ENCODE results near the gene NDUFS6.

Gene NDUFS6

DNA sequence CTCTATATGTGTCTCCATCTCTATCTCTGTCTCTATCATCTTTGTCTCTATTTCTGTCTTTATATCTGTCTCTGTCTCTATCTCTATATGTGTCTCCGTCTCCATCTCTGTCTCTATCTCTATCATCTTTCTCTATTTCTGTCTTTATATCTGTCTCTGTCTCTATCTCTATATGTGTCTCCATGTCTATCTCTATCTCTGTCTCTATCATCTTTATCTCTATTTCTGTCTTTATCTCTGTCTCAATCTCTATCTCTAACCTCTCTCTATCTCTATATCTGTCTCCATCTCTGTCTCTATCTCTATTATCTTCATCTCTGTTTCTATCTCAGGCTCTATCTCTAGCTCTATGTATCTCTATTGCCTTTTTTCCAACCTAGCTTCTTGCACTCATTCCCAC, 44.5 kb downstream of the NDUFS6 start:
- H2AFZ ChIP-seq (ENCODE audit: low read length, unreplicated experiment), result no peak overlapping the region
- no peak overlapping the region for H3K4me3 ChIP-seq (ENCODE audit: low read depth, low read length)
- H3K27me3 ChIP-seq (ENCODE audit: insufficient read depth, low read length), result peaks cover 68% of the 10 kb centered on the region
- no peaks in the 10 kb centered on the region for H3K79me2 ChIP-seq (ENCODE audit: control insufficient read depth, insufficient read depth, low read length, unreplicated experiment)
- no peak overlapping the region for H3K27ac ChIP-seq (ENCODE audit: low read depth, low read length)
- H3K4me1 ChIP-seq (ENCODE audit: control insufficient read depth, insufficient read depth, low read length, unreplicated experiment), result no peaks in the 10 kb centered on the region
- H3K36me3 ChIP-seq (ENCODE audit: insufficient read depth, low read length), result no peaks in the 10 kb centered on the region

DNA sequence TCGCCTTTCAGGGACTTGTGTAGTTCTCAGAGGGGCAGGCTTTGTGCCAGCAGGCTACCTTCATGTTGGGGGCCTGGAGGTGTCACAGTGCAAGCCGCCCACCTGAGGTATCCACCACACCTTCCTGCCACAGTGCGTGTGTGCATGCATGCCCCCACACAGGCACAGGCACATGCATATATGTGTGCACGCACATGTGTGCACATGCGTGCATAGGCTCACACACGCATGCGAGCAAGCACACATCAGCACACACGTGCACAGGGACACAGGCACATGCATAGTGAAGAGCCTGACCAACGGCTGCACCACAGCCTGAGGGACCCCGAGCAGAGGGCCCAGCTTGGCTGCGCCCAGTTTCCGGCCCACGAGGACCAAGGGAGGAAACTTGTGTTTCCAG, 45.4 kb downstream of the NDUFS6 start:
- no peaks in the 10 kb centered on the region for H3K36me3 ChIP-seq (ENCODE audit: insufficient read depth, low read length)
- H3K27ac ChIP-seq (ENCODE audit: low read depth, low read length), result no peak overlapping the region
- no peak overlapping the region for H3K4me3 ChIP-seq (ENCODE audit: low read depth, low read length)
- no peaks in the 10 kb centered on the region for H3K79me2 ChIP-seq (ENCODE audit: control insufficient read depth, insufficient read depth, low read length, unreplicated experiment)
- no peaks in the 10 kb centered on the region for H3K4me1 ChIP-seq (ENCODE audit: control insufficient read depth, insufficient read depth, low read length, unreplicated experiment)
- H3K27me3 ChIP-seq (ENCODE audit: insufficient read depth, low read length), result peaks cover 68% of the 10 kb centered on the region
- no peak overlapping the region for H2AFZ ChIP-seq (ENCODE audit: low read length, unreplicated experiment)

DNA sequence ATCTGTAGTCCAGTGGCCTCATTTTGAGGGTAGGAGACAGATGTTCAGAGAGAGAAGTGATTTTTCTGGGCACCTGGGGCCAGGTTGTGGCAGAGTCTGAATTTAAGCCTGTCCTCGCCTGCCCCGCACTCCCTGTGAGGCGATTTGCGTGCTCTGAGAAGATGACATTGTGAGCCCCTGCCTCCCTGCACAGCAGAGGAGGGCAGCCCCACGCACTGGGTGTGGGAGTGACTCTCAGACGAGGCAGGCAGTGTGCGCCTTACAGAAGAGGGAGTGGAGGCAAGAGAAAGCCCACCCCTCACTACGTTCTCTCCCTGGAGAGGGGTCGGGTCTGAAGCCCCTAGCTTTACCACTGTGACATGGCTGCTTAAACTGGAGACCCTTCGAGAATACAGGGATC, 45.8 kb downstream of the NDUFS6 start:
- Histone ChIP-seq H3K27ac (ENCODE audit: low read depth, low read length) (no peak overlapping the region), H2AFZ (ENCODE audit: low read length, unreplicated experiment) (no peak overlapping the region), H3K27me3 (ENCODE audit: insufficient read depth, low read length) (peaks cover 68% of the 10 kb centered on the region), H3K4me1 (ENCODE audit: control insufficient read depth, insufficient read depth, low read length, unreplicated experiment) (no peaks in the 10 kb centered on the region), H3K4me3 (ENCODE audit: low read depth, low read length) (no peak overlapping the region), H3K36me3 (ENCODE audit: insufficient read depth, low read length) (no peaks in the 10 kb centered on the region), H3K79me2 (ENCODE audit: control insufficient read depth, insufficient read depth, low read length, unreplicated experiment) (no peaks in the 10 kb centered on the region)

DNA sequence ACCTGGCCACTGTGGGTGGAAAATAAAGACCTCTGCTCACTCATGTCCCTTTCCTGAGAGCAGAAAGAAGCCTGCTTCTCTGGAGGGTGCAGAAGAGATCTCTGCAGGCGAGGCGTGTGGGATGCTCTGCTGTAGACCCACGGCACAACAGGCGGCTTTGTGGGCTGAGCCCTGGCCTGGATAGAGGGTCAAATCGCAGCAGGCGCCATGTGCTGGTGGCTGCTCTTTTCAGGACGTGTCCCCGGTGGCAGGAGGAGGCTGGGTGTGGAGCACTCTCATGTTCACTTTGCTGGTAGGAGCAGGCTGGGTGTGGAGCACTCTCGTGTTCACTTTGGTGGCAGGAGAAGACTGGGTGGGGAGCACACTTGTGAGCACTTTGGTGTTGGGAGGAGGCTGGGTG, 46.4 kb downstream of the NDUFS6 start:
- Histone ChIP-seq H3K79me2 (ENCODE audit: control insufficient read depth, insufficient read depth, low read length, unreplicated experiment) (no peaks in the 10 kb centered on the region), H3K36me3 (ENCODE audit: insufficient read depth, low read length) (no peaks in the 10 kb centered on the region), H3K27ac (ENCODE audit: low read depth, low read length) (no peak overlapping the region), H3K4me1 (ENCODE audit: control insufficient read depth, insufficient read depth, low read length, unreplicated experiment) (no peaks in the 10 kb centered on the region), H3K27me3 (ENCODE audit: insufficient read depth, low read length) (peaks cover 66% of the 10 kb centered on the region), H3K4me3 (ENCODE audit: low read depth, low read length) (no peak overlapping the region), H2AFZ (ENCODE audit: low read length, unreplicated experiment) (no peak overlapping the region)

DNA sequence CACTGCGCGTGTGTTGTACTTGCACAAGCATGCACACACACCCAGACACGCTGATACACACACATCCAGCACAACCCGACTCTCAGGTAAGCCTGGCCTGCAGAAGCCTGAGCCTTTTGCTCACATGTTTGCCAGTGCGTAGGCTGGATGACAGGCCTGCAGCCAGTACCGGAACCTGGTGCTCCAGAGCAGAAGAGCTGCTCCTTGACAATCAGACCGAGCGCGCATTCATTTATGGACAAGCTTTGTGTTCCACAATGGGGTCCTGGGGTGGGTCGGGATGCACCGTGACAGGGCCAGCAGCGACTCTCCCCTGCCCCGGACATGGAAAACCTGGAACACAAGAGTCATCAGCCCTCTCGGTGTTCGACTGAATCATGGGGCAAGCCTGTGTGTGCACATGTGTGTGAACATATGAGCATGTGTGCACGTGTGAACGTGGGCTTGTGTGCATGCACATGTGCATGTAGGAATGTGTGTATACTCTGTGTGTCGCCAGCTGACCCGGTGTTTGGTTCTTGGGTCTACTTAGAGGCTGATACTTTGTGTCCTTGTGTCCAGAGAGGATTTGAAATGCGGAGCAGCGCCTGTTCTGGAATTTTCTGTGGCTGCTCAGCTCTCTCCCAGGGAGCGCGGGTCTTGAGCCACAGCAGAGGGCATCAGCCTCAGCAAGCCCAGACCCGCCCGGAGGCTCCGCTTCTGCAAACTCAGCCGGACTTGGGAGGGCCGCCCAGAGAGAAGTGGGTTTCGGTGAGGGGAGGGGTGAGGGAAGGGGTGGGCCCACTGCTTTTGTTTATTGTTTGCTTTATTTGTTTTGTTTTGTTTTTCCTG, 49.3 kb downstream of the NDUFS6 start:
- Histone ChIP-seq H3K27ac (ENCODE audit: low read depth, low read length) (no peak overlapping the region), H3K4me1 (ENCODE audit: control insufficient read depth, insufficient read depth, low read length, unreplicated experiment) (no peaks in the 10 kb centered on the region), H2AFZ (ENCODE audit: low read length, unreplicated experiment) (no peak overlapping the region), H3K4me3 (ENCODE audit: low read depth, low read length) (no peak overlapping the region), H3K36me3 (ENCODE audit: insufficient read depth, low read length) (no peaks in the 10 kb centered on the region), H3K79me2 (ENCODE audit: control insufficient read depth, insufficient read depth, low read length, unreplicated experiment) (no peaks in the 10 kb centered on the region), H3K27me3 (ENCODE audit: insufficient read depth, low read length) (peaks cover 93% of the 10 kb centered on the region)

DNA sequence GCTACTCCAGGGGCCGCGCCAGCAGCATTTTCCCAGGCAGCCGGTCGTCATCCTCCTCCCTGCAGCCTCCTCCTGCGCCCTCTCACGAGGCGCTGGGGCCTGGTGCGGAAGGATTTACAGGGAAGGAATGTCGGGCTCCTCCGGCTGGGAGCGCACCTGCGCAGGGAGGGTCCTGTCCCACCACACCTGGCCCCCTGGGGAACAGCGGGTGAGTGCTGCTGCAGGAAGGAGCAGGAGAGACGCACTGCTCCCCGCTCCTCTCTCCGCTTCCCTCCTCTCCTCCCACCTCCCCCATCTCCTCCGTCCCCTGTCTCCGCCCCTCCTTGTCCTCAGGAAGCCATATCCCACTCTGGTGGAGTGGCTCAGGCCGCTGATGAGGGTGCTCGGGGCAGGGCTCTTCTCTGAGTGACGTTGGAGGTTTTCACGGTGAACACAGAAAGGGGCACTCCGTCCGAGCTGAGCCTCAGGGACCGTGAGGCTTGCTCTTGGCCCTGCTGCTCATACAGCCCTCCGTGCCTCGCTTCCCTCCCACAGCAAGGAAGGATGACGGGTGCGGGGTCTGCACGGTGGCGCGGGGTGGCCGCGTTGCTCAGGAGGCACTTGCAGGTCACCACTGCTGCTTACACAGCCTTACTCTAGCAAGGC, 50.2 kb downstream of the NDUFS6 start:
- peaks cover 94% of the 10 kb centered on the region for H3K27me3 ChIP-seq (ENCODE audit: insufficient read depth, low read length)
- H2AFZ ChIP-seq (ENCODE audit: low read length, unreplicated experiment), result no peak overlapping the region
- no peak overlapping the region for H3K27ac ChIP-seq (ENCODE audit: low read depth, low read length)
- 0 out of 2 replicates have a peak overlapping the region, but pooled peaks have one; percentile 24 for H3K4me3 ChIP-seq (ENCODE audit: low read depth, low read length)
- no peaks in the 10 kb centered on the region for H3K79me2 ChIP-seq (ENCODE audit: control insufficient read depth, insufficient read depth, low read length, unreplicated experiment)
- H3K36me3 ChIP-seq (ENCODE audit: insufficient read depth, low read length), result no peaks in the 10 kb centered on the region
- no peaks in the 10 kb centered on the region for H3K4me1 ChIP-seq (ENCODE audit: control insufficient read depth, insufficient read depth, low read length, unreplicated experiment)

DNA sequence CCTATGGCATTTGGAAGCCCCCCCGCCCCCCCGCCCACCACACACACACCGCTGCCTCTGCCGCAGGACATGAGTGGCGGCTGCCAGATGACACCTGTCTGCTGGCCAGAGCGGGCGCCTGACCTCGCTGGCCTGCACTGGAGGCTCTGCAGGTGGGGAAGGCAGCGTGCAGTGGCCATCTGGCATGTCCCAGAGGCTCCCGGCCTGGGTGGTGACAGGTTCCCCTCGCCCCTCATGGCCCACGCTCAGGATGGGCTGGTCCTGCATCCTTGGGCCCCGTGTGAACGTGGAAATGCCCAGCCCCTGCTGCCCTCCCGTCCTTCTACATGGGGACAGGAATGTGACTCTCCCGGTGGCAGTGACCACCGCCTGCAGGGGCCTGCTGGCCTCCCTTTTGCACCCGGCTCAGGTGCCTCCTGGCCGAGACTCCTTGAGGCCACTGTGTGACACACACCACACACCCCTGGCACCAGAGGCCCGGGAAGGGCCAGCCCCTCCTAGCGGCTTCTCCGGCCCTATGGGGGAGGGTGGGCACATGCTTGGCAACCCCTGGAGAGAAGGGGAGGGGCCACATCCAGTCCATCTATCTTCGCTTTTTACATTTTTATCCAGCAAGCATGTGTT, 51.2 kb downstream of the NDUFS6 start:
- H3K27me3 ChIP-seq (ENCODE audit: insufficient read depth, low read length), result peaks cover 85% of the 10 kb centered on the region
- H3K4me1 ChIP-seq (ENCODE audit: control insufficient read depth, insufficient read depth, low read length, unreplicated experiment), result no peaks in the 10 kb centered on the region
- no peaks in the 10 kb centered on the region for H3K36me3 ChIP-seq (ENCODE audit: insufficient read depth, low read length)
- no peak overlapping the region for H3K4me3 ChIP-seq (ENCODE audit: low read depth, low read length)
- no peaks in the 10 kb centered on the region for H3K79me2 ChIP-seq (ENCODE audit: control insufficient read depth, insufficient read depth, low read length, unreplicated experiment)
- no peak overlapping the region for H3K27ac ChIP-seq (ENCODE audit: low read depth, low read length)
- no peak overlapping the region for H2AFZ ChIP-seq (ENCODE audit: low read length, unreplicated experiment)

DNA sequence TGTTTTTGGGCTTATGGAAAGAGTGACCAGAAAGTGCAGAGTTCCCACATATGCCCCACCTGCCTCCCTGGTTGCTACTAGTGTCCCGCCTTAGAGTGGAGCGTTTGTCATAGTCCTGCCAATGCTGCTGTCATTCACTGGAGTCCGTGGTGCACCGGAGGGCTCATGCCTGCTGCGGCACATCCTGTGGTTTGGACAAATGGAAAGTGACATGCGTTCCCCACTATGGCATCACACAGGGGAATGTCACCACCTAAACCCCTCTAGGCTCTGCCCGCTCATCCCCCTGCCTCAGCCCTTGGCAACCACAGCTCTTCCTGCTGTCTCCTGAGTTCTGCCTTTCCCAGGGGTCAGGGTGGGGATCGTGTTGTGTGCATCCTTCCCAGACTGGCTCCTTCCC, 52.3 kb downstream of the NDUFS6 start:
- Histone ChIP-seq H2AFZ (ENCODE audit: low read length, unreplicated experiment) (no peak overlapping the region), H3K4me1 (ENCODE audit: control insufficient read depth, insufficient read depth, low read length, unreplicated experiment) (no peaks in the 10 kb centered on the region), H3K79me2 (ENCODE audit: control insufficient read depth, insufficient read depth, low read length, unreplicated experiment) (no peaks in the 10 kb centered on the region), H3K27me3 (ENCODE audit: insufficient read depth, low read length) (peaks cover 74% of the 10 kb centered on the region), H3K27ac (ENCODE audit: low read depth, low read length) (no peak overlapping the region), H3K36me3 (ENCODE audit: insufficient read depth, low read length) (no peaks in the 10 kb centered on the region), H3K4me3 (ENCODE audit: low read depth, low read length) (no peak overlapping the region)

DNA sequence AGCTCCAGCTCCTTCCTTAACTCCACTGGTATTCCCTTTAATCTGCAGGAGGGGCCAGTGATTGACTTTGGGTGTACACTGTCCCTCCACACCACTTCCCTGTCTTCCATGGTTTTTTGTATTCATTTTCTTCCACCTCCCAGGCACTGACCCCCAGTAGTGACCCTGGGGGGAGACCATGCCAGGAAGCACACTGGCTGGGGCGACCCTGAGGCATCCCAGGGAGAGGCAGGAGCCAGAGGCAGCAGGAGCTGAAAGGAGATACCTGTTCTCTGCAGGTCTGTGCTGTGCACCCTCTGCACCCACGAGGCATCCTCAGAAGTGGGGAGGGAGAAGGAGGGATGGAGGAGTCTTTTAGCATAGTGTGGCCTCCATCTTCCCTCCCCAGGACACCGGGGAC, 53.9 kb downstream of the NDUFS6 start:
- Histone ChIP-seq H3K4me3 (ENCODE audit: low read depth, low read length) (no peak overlapping the region), H3K36me3 (ENCODE audit: insufficient read depth, low read length) (no peaks in the 10 kb centered on the region), H3K27ac (ENCODE audit: low read depth, low read length) (no peak overlapping the region), H3K4me1 (ENCODE audit: control insufficient read depth, insufficient read depth, low read length, unreplicated experiment) (no peaks in the 10 kb centered on the region), H3K27me3 (ENCODE audit: insufficient read depth, low read length) (peaks cover 59% of the 10 kb centered on the region), H3K79me2 (ENCODE audit: control insufficient read depth, insufficient read depth, low read length, unreplicated experiment) (no peaks in the 10 kb centered on the region), H2AFZ (ENCODE audit: low read length, unreplicated experiment) (no peak overlapping the region)

DNA sequence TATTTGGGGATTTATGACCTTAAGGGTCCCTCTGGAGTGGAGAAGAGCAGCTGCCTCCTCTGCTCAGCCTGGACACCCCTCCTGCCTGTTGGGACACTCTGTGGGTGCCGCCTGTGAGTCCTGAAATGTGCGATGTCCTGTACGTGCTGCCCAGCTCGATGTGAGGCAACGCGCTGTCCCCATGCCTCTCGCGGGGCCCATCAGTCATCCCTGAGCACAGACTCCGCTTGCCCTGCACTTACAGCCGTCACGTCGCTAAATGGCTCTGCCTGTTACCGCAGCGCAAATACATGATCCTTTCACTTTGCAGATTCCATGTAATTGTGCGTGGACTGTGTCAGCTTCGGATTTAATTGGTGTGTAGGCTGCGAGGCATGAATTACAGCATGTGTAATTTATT, 54.4 kb downstream of the NDUFS6 start:
- no peak overlapping the region for H2AFZ ChIP-seq (ENCODE audit: low read length, unreplicated experiment)
- no peaks in the 10 kb centered on the region for H3K36me3 ChIP-seq (ENCODE audit: insufficient read depth, low read length)
- no peak overlapping the region for H3K4me3 ChIP-seq (ENCODE audit: low read depth, low read length)
- no peaks in the 10 kb centered on the region for H3K79me2 ChIP-seq (ENCODE audit: control insufficient read depth, insufficient read depth, low read length, unreplicated experiment)
- H3K27me3 ChIP-seq (ENCODE audit: insufficient read depth, low read length), result peaks cover 55% of the 10 kb centered on the region
- no peaks in the 10 kb centered on the region for H3K4me1 ChIP-seq (ENCODE audit: control insufficient read depth, insufficient read depth, low read length, unreplicated experiment)
- H3K27ac ChIP-seq (ENCODE audit: low read depth, low read length), result no peak overlapping the region
